ENCODE measurements around the gene EIF5. TPM values are rescaled to one million over a fixed set of nuclear protein-coding genes. Genes with fewer than 3 reads are reported as not detected.

EIF5 gene
- polyA plus RNA-seq, 1 donor (not counting 4 experiments of a cell fraction or from before 2014, with no cell fraction given) = 221 TPM

- DNase-seq (ENCODE audit: low read depth, low spot score) = no peak
- Histone ChIP-seq H3K9me3 (ENCODE audit: control insufficient read depth, low read depth, low read length) (no peaks in the 10 kb centered on the region), H2AFZ (ENCODE audit: control insufficient read depth, low read length) (no peak overlapping the region), H4K20me1 (ENCODE audit: control insufficient read depth, extremely low read depth, insufficient read depth, low read length) (no peaks in the 10 kb centered on the region), H3K79me2 (ENCODE audit: control insufficient read depth, insufficient read depth, low read length) (no peaks in the 10 kb centered on the region), H3K4me1 (ENCODE audit: control insufficient read depth, extremely low read depth, insufficient read depth, low read length) (peaks cover 2% of the 10 kb centered on the region), H3K36me3 (ENCODE audit: control insufficient read depth in 2 of 2, extremely low read depth in 1 of 2, insufficient read depth in 2 of 2, low read length in 2 of 2) (no peaks in the 10 kb centered on the region), H3K27ac (ENCODE audit: control insufficient read depth, insufficient read depth, low read length) (no peak overlapping the region), H3K4me2 (ENCODE audit: control insufficient read depth, extremely low read depth, insufficient read depth, low read depth, low read length) (no peak overlapping the region), H3K9ac (ENCODE audit: control insufficient read depth, extremely low read depth, insufficient read depth, low read length) (no peak overlapping the region), H3K9me1 (ENCODE audit: control insufficient read depth, extremely low read depth, insufficient read depth, low read length) (no peaks in the 10 kb centered on the region), H3K4me3 (ENCODE audit: control insufficient read depth in 2 of 3, extremely low read depth in 1 of 3, insufficient read depth in 2 of 3, low read depth in 1 of 3, low read length in 3 of 3) (no peak overlapping the region), H3K27me3 (ENCODE audit: control insufficient read depth, extremely low read depth, insufficient read depth, low read length) (peaks cover 24% of the 10 kb centered on the region)
- dilution Hi-C loops (cut with MboI; ENCODE audit: extremely low pct_ligation_motif_present, low sequenced_read_pairs) = no loop called here
- FAIRE-seq = no peak
- TF ChIP-seq CTCF (optimal IDR thresholded peaks at IDR 0.05 in 1 of 3, IDR thresholded peaks at IDR 0.05 in 1 of 3, conservative IDR thresholded peaks at IDR 0.05 in 1 of 3; ENCODE audit: extremely low read depth in 1 of 3, insufficient read depth in 2 of 3, low read length in 3 of 3) (no peak), EZH2 (IDR thresholded peaks at IDR 0.05; ENCODE audit: low read length) (no peak)
Observed at GRCh38 chr14:103286460-103286859, 47.6 kb upstream of the EIF5 start.

- TF ChIP-seq CTCF (optimal IDR thresholded peaks at IDR 0.05 in 1 of 3, IDR thresholded peaks at IDR 0.05 in 1 of 3, conservative IDR thresholded peaks at IDR 0.05 in 1 of 3; ENCODE audit: extremely low read depth in 1 of 3, insufficient read depth in 2 of 3, low read length in 3 of 3) (no peak), EZH2 (IDR thresholded peaks at IDR 0.05; ENCODE audit: low read length) (no peak)
Observed at GRCh38 chr14:103286968-103287850, 46.8 kb upstream of the EIF5 start.

More at GRCh38 chr14:103286968-103287850, 46.8 kb upstream of the EIF5 start:
- no peak overlapping the region for H2AFZ ChIP-seq (ENCODE audit: control insufficient read depth, low read length)
- no peak for FAIRE-seq
- no peak overlapping the region for H3K9ac ChIP-seq (ENCODE audit: control insufficient read depth, extremely low read depth, insufficient read depth, low read length)
- H3K4me2 ChIP-seq (ENCODE audit: control insufficient read depth, extremely low read depth, insufficient read depth, low read depth, low read length) = no peak overlapping the region
- DNase-seq (ENCODE audit: low read depth, low spot score) = no peak
- no peaks in the 10 kb centered on the region for H3K36me3 ChIP-seq (ENCODE audit: control insufficient read depth in 2 of 2, extremely low read depth in 1 of 2, insufficient read depth in 2 of 2, low read length in 2 of 2)
- no peaks in the 10 kb centered on the region for H4K20me1 ChIP-seq (ENCODE audit: control insufficient read depth, extremely low read depth, insufficient read depth, low read length)
- dilution Hi-C loops (cut with MboI; ENCODE audit: extremely low pct_ligation_motif_present, low sequenced_read_pairs) = no loop called here
- peaks cover 2% of the 10 kb centered on the region for H3K4me1 ChIP-seq (ENCODE audit: control insufficient read depth, extremely low read depth, insufficient read depth, low read length)
- no peak overlapping the region for H3K4me3 ChIP-seq (ENCODE audit: control insufficient read depth in 2 of 3, extremely low read depth in 1 of 3, insufficient read depth in 2 of 3, low read depth in 1 of 3, low read length in 3 of 3)
- no peaks in the 10 kb centered on the region for H3K79me2 ChIP-seq (ENCODE audit: control insufficient read depth, insufficient read depth, low read length)
- no peaks in the 10 kb centered on the region for H3K9me3 ChIP-seq (ENCODE audit: control insufficient read depth, low read depth, low read length)
- H3K27ac ChIP-seq (ENCODE audit: control insufficient read depth, insufficient read depth, low read length) = no peak overlapping the region
- H3K9me1 ChIP-seq (ENCODE audit: control insufficient read depth, extremely low read depth, insufficient read depth, low read length) = no peaks in the 10 kb centered on the region
- H3K27me3 ChIP-seq (ENCODE audit: control insufficient read depth, extremely low read depth, insufficient read depth, low read length) = peaks cover 24% of the 10 kb centered on the region

Measured in keratinocyte (primary cell).